Dermis microvascular lymphatic vessel endothelial cell (primary cell): ENCODE measurements around the gene CENPB. TPM values are rescaled to one million over a fixed set of nuclear protein-coding genes. Genes with fewer than 3 reads are reported as not detected.
A peak's percentile ranks its signal among the peaks of the same experiment; 100 is the strongest.
"Not testable (repeated sequence)": the region's sequence is repeated elsewhere in the genome, so short reads cannot be mapped to it uniquely, and the experiment has no call there.

ENCODE experiments used
- DNase-seq, 2 donors: peaks; one replicate each; pipeline versions ENCODE4 v3.0.0 to v3.0.0-alpha.2; 2010; ENCODE audit warnings: low read depth in 2 of 2
- total RNA-seq: library from RNA; depleted of rRNA; stranded (reverse); fragments of >200 nt; gene quantifications from 2 replicates; pipeline ENCODE4 v1.2.1, GENCODE V29; 2014

The CENPB gene, protein sequence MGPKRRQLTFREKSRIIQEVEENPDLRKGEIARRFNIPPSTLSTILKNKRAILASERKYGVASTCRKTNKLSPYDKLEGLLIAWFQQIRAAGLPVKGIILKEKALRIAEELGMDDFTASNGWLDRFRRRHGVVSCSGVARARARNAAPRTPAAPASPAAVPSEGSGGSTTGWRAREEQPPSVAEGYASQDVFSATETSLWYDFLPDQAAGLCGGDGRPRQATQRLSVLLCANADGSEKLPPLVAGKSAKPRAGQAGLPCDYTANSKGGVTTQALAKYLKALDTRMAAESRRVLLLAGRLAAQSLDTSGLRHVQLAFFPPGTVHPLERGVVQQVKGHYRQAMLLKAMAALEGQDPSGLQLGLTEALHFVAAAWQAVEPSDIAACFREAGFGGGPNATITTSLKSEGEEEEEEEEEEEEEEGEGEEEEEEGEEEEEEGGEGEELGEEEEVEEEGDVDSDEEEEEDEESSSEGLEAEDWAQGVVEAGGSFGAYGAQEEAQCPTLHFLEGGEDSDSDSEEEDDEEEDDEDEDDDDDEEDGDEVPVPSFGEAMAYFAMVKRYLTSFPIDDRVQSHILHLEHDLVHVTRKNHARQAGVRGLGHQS
- total RNA-seq, result 65.5 and 77.4 TPM in 2 replicates

DNA sequence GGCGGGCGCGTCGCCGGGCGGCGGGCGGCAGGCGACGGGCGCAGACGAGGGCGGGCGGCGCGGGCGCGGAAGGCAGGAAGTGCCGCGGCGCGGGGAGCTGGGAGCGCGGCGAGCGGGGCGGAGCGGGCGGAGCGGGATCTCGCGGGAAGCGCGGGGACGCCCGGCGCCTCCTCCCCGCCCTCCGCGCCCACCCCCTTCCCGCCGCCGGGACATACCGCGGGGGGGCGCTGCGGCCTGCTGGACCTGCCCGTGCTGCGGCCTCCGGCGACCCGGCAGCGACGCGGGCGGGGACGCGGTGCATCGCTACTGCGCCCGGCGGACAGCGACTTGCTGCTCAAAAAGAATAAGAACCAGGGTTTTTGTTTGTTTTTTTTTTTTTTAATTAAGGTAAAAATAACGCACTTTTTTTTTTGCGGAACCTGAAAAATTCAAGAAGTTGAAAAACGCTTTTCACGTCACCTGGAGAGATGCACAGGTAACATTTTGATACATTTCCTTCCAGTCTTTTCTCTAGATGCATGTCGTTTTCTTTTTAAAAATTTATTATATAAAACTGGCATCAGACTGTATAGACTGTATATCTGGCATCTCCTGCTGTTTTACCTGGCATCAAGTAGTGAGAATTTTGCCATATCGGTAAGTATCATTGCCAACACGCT lies at the start of gene CENPB:
Gene CENPB (minus strand): TSS at position 76 of the 659 bp plus-strand sequence. CDS start 257 bp downstream, outside the sequence.
- DNase-seq, result peak; percentile 50 to 88

DNA sequence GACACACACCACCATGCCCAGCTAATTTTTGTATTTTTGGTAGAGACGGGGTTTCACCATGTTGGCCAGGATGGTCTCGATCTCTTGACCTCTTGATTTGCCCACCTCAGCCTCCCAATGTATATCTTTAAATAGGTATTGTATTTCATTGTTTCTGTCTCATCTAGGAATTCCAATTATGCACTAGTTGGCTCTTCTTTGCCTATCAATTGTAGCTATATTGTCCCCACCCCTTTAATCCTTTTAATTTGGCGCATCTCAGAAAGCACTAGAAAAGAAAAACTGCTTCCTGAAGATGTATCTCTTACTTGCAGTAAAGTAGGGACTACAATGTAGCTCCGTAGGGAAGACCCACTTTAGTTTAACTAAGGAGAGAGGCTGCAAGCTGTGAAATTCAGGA lies 49.6 kb upstream of the CENPB start:
- no peak for DNase-seq

DNA sequence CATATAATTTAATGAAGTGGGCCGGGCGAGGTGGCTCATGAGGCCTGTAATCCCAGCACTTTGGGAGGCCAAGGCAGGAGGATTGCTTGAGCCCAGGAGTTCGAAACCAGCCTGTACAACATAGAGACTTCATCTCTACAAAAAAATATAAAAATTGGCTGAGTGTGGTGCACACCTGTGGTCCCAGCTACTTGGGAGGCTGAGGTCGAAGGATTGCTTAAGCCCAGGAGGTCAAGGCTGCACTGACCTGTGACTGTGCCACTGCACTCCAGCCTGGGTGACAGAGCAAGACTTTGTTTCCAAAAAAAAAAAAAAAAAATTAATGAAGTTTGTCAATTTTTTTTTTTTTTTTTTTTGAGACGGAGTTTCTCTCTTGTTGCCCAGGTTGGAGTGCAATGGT lies 43.4 kb upstream of the CENPB start:
- not testable (repeated sequence) for DNase-seq

DNA sequence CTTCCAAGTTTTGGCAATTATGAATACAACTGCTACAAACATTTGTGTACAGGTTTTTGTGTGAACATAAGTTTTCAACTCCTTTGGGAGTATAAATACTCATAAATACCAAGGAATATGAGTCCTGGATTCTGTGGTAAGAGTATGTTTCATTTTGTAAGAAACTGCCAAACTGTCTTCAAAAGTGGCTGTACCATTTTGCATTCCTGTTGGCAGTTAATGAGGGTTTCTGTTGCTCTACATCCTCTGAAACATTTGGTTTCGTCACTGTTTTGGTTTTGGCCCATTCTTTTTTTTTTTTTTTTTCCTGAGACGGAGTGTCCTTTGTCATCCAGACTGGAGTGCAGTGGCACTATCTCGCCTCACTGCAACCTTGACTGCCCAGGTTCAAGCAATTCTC lies 42.3 kb upstream of the CENPB start:
- no peak for DNase-seq

DNA sequence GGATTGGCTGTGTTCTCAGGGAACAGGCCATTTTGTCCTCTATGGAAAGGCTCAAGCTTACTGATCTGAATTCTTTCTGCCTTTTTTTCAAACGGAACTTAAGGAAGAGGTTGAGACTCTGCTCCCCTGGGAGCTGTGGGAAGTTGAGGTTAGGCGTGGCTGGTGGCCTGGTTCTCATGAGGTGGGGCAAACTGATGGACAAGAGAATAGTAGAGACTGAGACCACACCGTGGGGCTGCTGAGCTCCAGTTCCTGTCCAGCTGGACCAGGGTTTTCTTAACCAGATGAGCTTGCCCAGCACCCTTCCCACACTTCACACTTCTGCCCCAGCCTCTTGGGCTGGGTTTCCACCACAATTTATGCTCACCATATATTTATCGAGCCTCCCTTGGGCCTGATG lies 39.9 kb upstream of the CENPB start:
- DNase-seq, result no peak

DNA sequence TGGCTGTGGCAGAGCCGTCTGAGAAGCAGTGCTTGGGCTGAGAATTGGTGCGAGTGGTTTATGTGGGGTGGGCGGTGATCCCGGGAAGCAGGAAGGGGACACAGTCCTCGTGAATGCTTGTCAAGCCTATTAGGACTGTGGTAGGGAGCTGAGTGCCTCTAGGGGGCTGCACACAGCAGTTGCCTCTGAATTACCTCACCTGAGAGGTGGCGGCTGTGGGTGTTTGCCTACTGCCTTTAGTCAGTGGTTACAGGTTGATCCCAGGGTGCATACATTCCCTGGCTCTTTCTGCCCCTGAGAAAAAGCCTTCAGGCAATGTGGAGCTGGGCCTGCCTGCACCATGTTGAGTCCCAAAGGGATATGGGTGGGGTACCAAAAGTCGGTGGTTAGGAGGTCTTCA lies 39.0 kb upstream of the CENPB start:
- no peak for DNase-seq

DNA sequence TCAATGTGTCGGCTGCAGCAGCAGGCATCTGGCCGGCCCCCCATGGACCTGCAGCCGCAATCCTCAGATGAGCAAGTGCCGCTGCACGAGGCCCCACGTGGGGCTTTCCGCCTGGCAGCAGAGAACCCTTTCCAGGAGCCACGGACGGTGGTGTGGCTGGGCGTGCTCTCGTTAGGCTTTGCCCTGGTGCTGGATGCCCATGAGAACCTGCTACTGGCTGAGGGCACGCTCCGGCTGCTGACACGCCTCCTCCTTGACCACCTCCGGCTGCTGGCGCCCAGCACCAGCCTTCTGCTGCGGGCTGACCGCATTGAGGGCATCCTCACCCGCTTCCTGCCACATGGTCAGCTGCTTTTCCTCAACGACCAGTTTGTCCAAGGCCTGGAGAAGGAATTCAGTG lies 37.3 kb upstream of the CENPB start:
- DNase-seq, result no peak

DNA sequence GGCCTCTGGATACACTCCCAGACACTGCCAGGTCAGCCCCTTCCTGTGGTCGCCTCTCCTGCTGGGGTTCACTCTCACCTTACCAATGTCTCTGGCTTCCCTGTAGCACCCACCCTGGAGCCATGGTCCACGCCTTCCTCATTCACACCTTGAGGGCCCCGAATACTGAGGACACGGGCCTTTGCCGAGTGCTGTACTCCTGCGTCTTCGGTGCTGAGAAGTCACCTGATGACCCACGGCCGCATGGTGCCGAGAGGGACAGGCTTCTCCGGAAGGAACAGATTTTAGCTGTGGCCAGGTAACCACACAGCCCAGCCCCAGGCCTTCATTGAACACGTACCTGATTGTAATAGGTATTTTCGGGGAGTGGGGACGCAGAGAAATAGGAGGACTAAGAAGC lies 35.5 kb upstream of the CENPB start:
- DNase-seq, result no peak

DNA sequence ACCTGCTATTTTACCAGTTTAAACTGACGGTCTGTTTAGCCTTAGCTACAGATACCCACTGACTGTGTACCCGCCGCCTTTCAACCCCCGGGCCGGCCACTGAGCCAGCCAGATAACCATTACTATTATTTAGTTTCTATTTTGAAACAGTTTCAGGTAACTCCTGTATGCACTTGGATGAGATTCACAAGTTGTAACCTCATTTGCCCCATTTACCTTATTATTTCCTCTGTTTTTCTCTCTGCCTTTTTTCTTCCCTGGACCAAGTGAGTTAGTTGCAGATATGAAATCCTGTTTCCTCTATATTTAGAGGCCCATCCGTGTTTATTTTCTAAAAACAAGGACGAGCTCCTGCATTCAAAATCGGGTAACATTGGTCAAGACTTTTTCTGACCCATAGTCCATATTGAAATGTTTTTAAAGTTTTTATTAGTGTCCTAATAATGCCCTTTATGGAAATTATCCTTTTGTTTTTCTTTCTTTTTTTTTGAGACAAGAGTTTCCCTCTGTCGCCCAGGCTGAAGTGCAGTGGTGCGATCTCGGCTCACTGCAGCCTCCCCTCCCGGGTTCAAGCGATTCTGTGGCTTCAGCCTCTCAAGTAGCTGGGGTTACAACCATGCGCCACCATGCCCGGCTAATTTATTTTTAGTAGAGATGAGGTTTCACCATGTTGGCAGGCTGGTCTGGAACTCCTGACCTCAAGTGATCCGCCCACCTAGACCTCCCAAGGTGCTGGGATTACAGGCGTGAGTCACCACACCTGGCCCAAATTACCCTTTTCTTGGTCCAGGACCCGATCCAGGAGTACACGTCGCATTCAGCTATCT lies 34.6 kb upstream of the CENPB start:
- DNase-seq, result no peak

DNA sequence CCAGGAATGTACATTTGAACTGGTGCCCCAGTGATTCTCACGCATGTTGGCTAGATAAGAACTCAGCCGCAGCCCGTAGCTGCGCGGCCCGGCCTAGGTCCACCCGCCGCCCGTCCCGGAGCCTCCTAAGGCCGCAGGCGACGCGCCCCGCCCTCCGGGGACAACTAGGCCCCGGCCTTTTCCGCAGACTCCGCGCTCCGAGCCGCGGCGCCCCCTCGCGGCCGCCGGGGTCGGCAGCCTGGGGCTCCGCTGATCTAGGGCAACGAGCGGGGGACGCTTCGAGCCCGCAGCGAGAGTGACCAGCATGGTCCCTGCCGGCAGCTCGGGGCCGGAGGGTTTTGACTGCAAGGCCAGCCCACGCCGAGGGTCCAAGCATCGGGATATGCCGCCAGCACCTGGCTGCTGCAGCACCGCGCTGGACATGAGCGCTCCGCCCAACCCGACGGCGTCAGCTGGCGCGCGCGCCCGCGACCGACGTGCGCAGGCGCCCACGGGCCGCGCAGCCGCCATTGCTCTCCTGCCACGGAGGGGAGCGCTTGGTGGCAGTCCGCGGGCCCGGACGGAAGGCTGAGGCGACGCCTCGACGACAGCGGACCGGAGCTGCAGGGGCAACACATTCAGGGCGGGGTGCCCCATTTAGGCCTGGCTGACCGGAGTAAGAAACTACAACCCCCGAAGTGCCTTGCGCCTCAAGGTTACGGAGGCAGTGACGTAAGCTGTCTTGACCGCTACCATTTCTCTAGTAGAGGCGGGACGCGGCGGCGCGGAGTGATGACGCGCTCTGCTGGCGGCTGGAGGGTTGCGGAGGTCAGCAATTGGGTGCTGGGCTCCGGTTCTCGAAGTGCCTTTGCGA lies 33.7 kb upstream of the CENPB start, which contains the start of gene AP5S1:
Gene AP5S1 (plus strand): TSS at position 500 of the 853 bp plus-strand sequence. CDS start 1,571 bp downstream, outside the sequence.
- DNase-seq, result peak; percentile 92 to 98

DNA sequence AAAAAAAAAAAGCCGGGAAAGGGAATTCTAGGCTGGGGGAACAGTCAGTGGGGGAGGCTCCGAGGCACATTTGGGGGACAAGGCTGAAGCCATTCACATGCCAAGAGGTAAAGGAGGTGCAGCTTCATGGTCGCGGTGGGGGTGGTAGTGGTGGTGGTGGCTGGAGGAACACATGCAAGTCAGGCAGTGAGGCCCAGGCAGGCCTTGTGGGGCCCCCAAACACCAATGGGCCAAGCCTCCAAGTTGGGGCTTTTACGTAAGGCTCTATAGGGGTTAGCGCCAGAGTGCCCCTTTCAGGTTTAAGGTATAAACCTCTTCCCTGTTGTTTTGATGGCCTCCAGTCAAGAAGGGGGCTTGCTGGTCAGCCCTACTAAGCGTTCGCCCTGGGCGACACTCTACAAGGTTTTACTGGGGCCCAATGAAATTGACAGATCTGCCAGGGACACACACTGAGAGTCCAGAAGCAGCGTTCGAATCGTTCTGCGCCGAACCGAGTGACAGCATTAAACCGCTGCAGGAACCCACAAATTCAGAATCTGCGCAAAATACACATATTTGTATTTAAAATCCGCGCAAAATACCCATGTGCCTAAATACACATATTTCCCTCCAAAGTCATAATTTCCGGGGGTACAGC lies 33.0 kb upstream of the CENPB start:
- no peak for DNase-seq

DNA sequence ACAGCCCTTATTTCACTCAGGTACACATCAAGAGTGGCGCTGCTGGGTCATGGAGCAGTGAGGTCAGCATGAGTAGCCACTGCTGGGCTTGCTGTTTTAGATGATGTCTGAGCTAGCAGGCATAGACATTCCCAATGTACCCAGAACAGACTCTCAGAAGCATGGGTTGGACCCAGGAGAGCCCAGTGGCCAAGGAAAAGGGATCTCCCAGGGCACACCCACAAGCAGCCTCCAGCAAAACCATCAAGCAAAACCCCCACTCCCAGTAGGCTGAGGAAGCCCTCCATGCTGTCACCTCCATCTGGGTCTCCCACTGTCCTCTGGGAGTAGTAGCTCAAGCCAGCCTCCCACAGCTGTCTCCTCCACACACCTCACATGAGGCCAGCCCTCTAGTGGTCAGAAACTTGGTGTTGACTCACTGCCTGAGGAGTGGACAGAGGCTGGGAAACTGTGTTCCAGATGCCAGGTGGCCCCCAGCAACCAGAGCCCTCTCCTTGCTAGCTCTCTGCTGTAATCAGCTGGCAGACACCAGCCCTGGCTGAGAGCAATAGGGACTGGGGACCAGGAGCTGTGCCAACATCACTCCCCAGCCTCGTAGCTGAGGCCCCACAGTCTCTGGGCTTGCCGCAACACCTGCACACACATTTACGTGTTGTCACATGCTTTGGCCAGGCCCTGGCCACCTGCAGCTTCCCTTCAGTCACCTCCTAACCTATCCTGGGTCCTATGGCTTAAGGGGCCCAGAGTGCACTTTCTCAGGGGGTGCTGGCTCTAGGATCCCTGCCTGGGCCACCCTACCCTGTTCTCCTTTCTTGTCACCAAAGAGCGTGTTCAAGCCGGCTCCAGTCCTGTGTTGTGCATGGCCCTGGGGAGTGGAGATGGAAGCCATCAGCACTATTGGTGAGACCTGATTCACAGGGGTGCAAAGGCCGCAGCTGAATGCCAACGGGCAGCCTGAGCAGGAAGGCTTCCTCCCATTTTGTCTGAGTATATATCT lies 31.9 kb upstream of the CENPB start:
- peak; percentile 70 to 86 for DNase-seq

DNA sequence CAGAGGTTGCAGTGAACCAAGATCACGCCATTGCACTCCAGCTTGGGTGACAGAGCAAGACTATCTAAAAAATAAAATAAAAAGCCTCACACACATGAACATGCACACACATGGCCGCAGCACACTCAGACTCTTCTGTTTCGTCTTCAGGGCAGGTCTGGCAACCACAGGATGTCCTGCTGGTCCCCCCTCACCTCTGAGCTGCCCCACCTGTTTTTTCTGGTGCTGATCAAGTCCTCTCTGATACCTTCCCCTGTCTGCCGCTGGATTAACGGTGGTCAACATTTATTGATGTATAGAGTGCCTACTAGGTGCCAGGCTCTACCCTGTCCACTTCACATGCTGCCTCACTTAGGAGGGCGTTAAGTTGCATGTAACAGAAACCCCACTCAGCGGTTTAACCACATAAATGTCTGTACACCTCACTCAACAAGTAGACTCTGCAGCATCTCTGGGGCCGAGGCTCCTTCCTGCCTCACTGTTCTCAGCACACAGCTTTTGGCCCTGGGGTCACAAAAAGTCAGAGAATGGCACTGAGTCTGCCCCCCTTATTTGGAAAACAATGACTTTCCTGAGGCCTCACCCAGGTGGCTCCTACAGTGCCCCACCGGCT lies 29.3 kb upstream of the CENPB start:
- DNase-seq, result no peak

DNA sequence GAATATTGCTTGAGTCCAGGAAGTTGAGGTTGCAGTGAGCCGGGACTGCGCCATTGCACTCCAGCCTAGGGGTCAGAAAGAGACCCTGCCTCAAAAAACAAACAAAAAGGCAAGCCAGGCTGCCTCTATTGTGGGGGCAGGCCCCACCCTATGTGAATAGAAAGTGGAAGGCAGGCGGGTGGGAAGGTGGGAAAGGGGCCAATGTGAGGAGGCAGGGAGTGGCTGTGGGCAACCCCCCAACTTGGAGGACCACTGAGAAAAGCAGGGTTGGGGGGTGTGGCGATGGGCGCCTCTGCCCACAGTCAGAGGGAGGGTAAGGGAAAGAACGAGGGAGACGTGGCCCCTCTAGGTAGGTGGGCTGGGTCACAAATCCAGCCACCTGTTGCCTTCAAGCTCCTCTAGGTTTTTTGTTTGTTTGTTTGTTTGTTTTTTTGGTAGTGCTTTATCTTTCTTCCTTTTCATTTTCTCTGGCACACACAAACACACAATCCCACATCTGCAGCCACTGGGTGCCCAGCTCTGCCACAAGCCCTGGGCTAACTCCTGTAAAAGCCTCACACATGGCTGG lies 28.5 kb upstream of the CENPB start:
- no peak for DNase-seq

DNA sequence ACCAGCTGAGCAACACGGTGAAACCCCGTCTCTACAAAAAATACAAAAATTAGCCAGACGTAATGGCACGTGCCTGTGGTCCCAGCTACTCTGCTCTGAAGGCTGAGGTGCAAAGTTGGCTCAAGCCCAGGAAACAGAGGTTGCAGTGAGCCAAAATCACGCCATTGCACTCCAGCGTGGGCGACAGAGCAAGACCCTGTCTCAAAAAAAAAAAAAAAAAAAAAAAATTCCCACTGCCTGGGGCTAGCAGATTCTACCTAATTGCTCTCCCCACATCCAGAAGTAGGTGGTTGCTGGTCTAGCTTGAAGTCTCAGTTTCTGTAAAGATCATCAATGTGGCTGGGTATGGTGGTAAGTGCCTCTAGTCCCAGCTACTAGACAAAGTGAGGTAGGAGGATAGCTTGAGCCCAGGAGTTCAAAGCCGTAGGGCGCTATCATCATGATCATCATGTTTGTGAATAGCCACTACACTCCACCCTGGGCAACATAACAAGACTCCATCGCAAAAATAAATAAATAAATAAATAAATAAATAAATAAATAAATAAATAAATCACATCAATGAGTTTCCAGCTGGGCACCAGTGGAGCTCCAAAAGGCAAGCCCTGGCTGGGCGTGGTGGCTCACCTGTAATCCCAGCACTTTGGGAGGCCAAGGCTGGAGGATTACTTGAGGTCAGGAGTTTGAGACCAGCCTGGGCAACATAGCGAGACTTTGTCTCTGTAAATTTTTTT lies 27.5 kb upstream of the CENPB start:
- no peak for DNase-seq

DNA sequence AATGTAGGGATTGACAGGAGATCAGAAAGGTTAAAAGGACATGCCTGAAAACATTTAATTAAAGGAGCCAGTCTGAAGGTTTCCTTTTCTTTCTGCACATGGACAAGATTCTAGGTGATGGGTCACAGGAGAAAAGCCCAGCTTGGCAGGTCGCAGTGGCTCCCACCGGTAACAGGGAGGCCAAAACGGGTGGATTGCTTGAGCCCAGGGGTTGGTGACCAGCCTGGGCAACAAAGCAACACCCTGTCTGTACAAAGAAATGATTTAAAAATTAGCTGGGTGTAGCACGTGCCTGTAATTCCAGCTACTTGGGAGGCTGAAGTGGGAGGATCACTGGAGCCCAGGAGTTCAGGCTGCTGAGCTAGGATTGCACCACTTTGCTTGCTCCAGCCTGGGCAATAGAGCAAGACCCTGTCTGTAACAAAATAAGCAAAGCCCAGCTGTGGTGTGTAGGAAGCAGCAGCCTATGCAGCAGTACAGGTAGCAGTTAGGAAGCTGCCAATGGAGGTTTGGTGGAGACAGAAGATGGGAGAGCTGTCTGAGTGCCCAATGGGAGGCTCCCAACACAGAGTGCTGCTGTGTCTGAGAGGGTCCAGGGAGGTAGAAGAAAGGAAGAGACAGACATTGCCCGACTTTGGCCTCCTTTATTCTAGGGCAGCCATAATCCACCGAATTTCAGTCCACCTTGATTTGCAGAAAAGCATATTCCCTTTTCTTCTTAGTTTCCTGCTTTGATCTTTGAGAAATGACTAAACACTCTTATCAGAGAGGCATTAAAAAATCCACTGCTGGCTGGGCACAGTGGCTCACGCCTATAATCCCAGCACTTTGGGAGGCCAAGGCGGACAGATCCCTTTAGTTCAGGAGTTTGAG lies 26.7 kb upstream of the CENPB start:
- no peak for DNase-seq
